GM12878 (cell line): Measurements from ENCODE around the gene ALDH1A1. TPM values are rescaled to one million over a fixed set of nuclear protein-coding genes. Genes with fewer than 3 reads are reported as not detected.

ENCODE experiments used
- ATAC-seq: fragments of 200-7000 bp; cut with Tn5 transposase; 3 replicates; pipeline ENCODE4 v1.9.1; 2020; ENCODE audit warnings: mild to moderate bottlenecking, moderate library complexity
- BruUV-seq: library from RNA; stranded (reverse); fragments of 400-500 nt; replicated peaks from 2 replicates; lab custom pipeline; 2021; lab: Mats Ljungman, UMichigan
- CTCF ChIA-PET: fragments of 300-600 bp; sonication (Branson Sonifier 250); formaldehyde crosslinking; extraction: SDS; loops from one replicate; lab custom pipeline; 2021; ENCODE audit warnings: inconsistent platforms; lab: Yijun Ruan, JAX
- POLR2A ChIA-PET: fragments of 350-600 bp; formaldehyde crosslinking; extraction: SDS; loops from one replicate; lab custom pipeline; 2021; ENCODE audit warnings: inconsistent platforms; lab: Charles Lee
- RAD21 ChIA-PET: fragments of 300-600 bp; sonication (Branson Sonifier 250); formaldehyde crosslinking; loops from one replicate; lab custom pipeline; 2023; ENCODE audit warnings: antibody characterized with exemption; ENCODE audit not compliant: unreplicated experiment; lab: Charles Lee
- SMC1A ChIA-PET: fragments of 300-600 bp; sonication (Branson Sonifier 250); formaldehyde crosslinking; loops from one replicate; lab custom pipeline; 2023; ENCODE audit not compliant: unreplicated experiment, uncharacterized antibody; lab: Charles Lee
- DNase-seq: peaks from one replicate; pipeline ENCODE4 v3.0.0-alpha.2; 2011; ENCODE audit warnings: low read depth, low spot score
- FAIRE-seq: peaks from 3 replicates; lab custom pipeline; 2011; peaks lifted over from hg19 to GRCh38; lab: Jason Lieb, UNC
- H2AFZ ChIP-seq: 2 replicates; pipeline ENCODE4 v1.6.0; 2011; ENCODE audit warnings: low read depth, low read length, control low read depth; ENCODE audit not compliant: control insufficient read depth
- H3K27ac ChIP-seq: 2 replicates; pipeline ENCODE4 v1.5.1; 2011; ENCODE audit warnings: control low read depth; ENCODE audit not compliant: control insufficient read depth, insufficient read depth
- H3K27me3 ChIP-seq, 2 experiments: replicated peaks in 1 of 2; 2 replicates each; pipeline versions ENCODE4 v1.6.0 to v1.6.1; 2011; ENCODE audit warnings: low read length in 1 of 2; ENCODE audit not compliant: control insufficient read depth in 2 of 2, insufficient read depth in 2 of 2
- H3K36me3 ChIP-seq, 2 experiments: 2 replicates each; pipeline ENCODE4 v1.5.1; 2011; ENCODE audit warnings: low read length in 1 of 2; ENCODE audit not compliant: control insufficient read depth in 2 of 2, insufficient read depth in 2 of 2
- H3K4me1 ChIP-seq: 2 replicates; pipeline ENCODE4 v1.6.1; 2011; ENCODE audit warnings: mild to moderate bottlenecking, low read length, moderate library complexity, mixed read lengths; ENCODE audit not compliant: control insufficient read depth, insufficient read depth
- H3K4me2 ChIP-seq: 2 replicates; pipeline ENCODE4 v1.6.0; 2011; ENCODE audit warnings: control low read depth; ENCODE audit not compliant: control insufficient read depth, insufficient read depth
- H3K4me3 ChIP-seq: fragments of 200-600 bp; sonication (generic); 2 replicates; pipeline ENCODE4 v1.5.1; 2016
- H3K79me2 ChIP-seq: 2 replicates; pipeline ENCODE4 v1.6.0; 2011; ENCODE audit warnings: low read length; ENCODE audit not compliant: control insufficient read depth, insufficient read depth
- H3K9ac ChIP-seq: 2 replicates; pipeline ENCODE4 v1.8.0; 2011; ENCODE audit warnings: low read length, control low read depth, mixed read lengths; ENCODE audit not compliant: control insufficient read depth, insufficient read depth
- H3K9me3 ChIP-seq: replicated peaks from 3 replicates; pipeline ENCODE4 v1.5.1; 2011; ENCODE audit warnings: mild to moderate bottlenecking, low read length; ENCODE audit not compliant: control insufficient read depth, insufficient read depth
- H4K20me1 ChIP-seq: 2 replicates; pipeline ENCODE4 v1.6.0; 2011; ENCODE audit not compliant: control insufficient read depth, insufficient read depth
- ASH2L ChIP-seq: fragments of 300-600, 200-600 bp; sonication (generic); IDR thresholded peaks from 2 replicates; pipeline ENCODE4 v1.6.1; 2017; ENCODE audit warnings: low read depth, mild to moderate bottlenecking, borderline replicate concordance
- ATF7 ChIP-seq: fragments of 450-650 bp; IDR thresholded peaks from 2 replicates; pipeline ENCODE4 v1.6.1; 2016; ENCODE audit warnings: low read depth, mild to moderate bottlenecking
- BCL11A ChIP-seq: IDR thresholded peaks from 2 replicates; pipeline ENCODE4 v1.6.1; 2011; ENCODE audit warnings: low read depth, low read length
- BRCA1 ChIP-seq: IDR thresholded peaks from 2 replicates; pipeline ENCODE4 v1.6.1; 2011; ENCODE audit warnings: low read depth, low read length, improper control_type of control experiment
- EED ChIP-seq: sonication (generic); IDR thresholded peaks from 2 replicates; pipeline ENCODE4 v1.6.1; 2016; ENCODE audit warnings: antibody characterized with exemption, low read depth
- FOXM1 ChIP-seq: IDR thresholded peaks from 2 replicates; pipeline ENCODE4 v1.6.1; 2012; ENCODE audit warnings: low read depth, mild to moderate bottlenecking, inconsistent platforms, low read length, moderate library complexity
- HCFC1 ChIP-seq: fragments of 150-350 bp; IDR thresholded peaks from 2 replicates; pipeline ENCODE4 v1.6.1; 2014; ENCODE audit warnings: low read length
- HDAC6 ChIP-seq: fragments of 200-600 bp; sonication (generic); IDR thresholded peaks from one replicate; pipeline ENCODE4 v1.8.0; 2017; ENCODE audit warnings: antibody characterized with exemption; ENCODE audit not compliant: unreplicated experiment
- IKZF1 ChIP-seq: fragments of 450-650 bp; conservative IDR thresholded peaks from 2 replicates; pipeline ENCODE4 v1.6.1; 2017; ENCODE audit warnings: antibody characterized with exemption, mild to moderate bottlenecking
- KAT2A ChIP-seq: conservative IDR thresholded peaks from 2 replicates; pipeline ENCODE4 v1.6.1; 2011; ENCODE audit warnings: low read depth, low read length; ENCODE audit not compliant: control insufficient read depth
- LARP7 ChIP-seq: fragments of 450-650 bp; IDR thresholded peaks from 2 replicates; pipeline ENCODE4 v1.6.1; 2017; ENCODE audit warnings: mild to moderate bottlenecking
- POLR2A ChIP-seq: IDR thresholded peaks from 2 replicates; pipeline ENCODE4 v1.6.1; 2011; ENCODE audit warnings: low read depth, mild to moderate bottlenecking, low read length
- RAD21 ChIP-seq: IDR thresholded peaks from 2 replicates; pipeline ENCODE4 v1.6.1; 2011; ENCODE audit warnings: mild to moderate bottlenecking, low read depth, low read length, moderate library complexity; ENCODE audit not compliant: insufficient read depth
- SMC3 ChIP-seq: IDR thresholded peaks from 2 replicates; pipeline ENCODE4 v1.6.1; 2011; ENCODE audit warnings: low read length, improper control_type of control experiment, borderline replicate concordance
- STAT1 ChIP-seq: fragments of 450-650 bp; conservative IDR thresholded peaks from 2 replicates; pipeline ENCODE4 v1.6.1; 2014; ENCODE audit warnings: antibody characterized with exemption, mild to moderate bottlenecking
- TCF12 ChIP-seq: IDR thresholded peaks from 2 replicates; pipeline ENCODE4 v1.6.1; 2011; ENCODE audit warnings: low read depth, mild to moderate bottlenecking, low read length
- TCF7 ChIP-seq: IDR thresholded peaks from 2 replicates; pipeline ENCODE4 v1.6.1; 2014; ENCODE audit warnings: antibody characterized with exemption, borderline replicate concordance
- ZNF207 ChIP-seq: fragments of 450-650 bp; IDR thresholded peaks from 2 replicates; pipeline ENCODE4 v1.6.1; 2014; ENCODE audit warnings: antibody characterized with exemption, mild to moderate bottlenecking, borderline replicate concordance
- WGBS: methylation state at CpG from one replicate; pipeline ENCODE4 v1.1.6; 2016; ENCODE audit warnings: low lambda C conversion rate; ENCODE audit not compliant: insufficient replicate concordance, insufficient coverage; ENCODE audit errors: missing lambda C conversion rate; 5-methylcytosine and 5-hydroxymethylcytosine counted together
- in situ Hi-C: fragments of 300-500 bp; cut with MboI; formaldehyde crosslinking; loops from 9 replicates; pipeline ENCODE4 v1.14.3; 2018; ENCODE audit warnings: mixed read lengths
- intact Hi-C: fragments of 100-400 bp; cut with micrococcal nuclease; formaldehyde crosslinking; loops from one replicate; pipeline ENCODE4 v1.14.2; 2022; ENCODE audit not compliant: unreplicated experiment
- polyA plus RNA-seq, 11 experiments: library from polyadenylated mRNA; depleted of rRNA in 4 of 11; unstranded in 6 of 11; stranded (reverse) in 5 of 11; fragments of >200 nt; fragmentation: Nextera tagmentation in 4 of 11; fragmentation: Illumina TruSeq in 1 of 11; extraction: Ambion mirVana in 4 of 11; extraction: Trizol in 1 of 11; gene quantifications; 1 replicate in 1 of 11; 2 replicates in 10 of 11; pipeline versions ENCODE4 v1.2.1 to v1.2.3, GENCODE V29; 2011 to 2016; ENCODE audit warnings: inconsistent platforms in 2 of 11, missing spikeins in 2 of 11, low read depth in 1 of 11
- total RNA-seq, 4 experiments: library from RNA; depleted of rRNA in 3 of 4; stranded (reverse); fragments of >200 nt in 3 of 4; fragmentation: Illumina TruSeq in 1 of 4; extraction: Trizol in 1 of 4; gene quantifications; 2 replicates each; pipeline versions ENCODE4 v1.2.1 to v1.2.3, GENCODE V29; 2013 to 2021
- TF ChIP-seq, protein P1 (sequence below): fragments of 450-650 bp; formaldehyde crosslinking; IDR thresholded peaks from 2 replicates; pipeline ENCODE4 v1.5.0; 2022; ENCODE audit warnings: mild to moderate bottlenecking, missing genetic modification characterization

ALDH1A1 gene
- total and polyA plus RNA-seq, 10 of the 15 experiments (the other 5 are each of a cell fraction or from before 2014, with no cell fraction given): 0.03 to 0.54 TPM; not detected in 8

DNA sequence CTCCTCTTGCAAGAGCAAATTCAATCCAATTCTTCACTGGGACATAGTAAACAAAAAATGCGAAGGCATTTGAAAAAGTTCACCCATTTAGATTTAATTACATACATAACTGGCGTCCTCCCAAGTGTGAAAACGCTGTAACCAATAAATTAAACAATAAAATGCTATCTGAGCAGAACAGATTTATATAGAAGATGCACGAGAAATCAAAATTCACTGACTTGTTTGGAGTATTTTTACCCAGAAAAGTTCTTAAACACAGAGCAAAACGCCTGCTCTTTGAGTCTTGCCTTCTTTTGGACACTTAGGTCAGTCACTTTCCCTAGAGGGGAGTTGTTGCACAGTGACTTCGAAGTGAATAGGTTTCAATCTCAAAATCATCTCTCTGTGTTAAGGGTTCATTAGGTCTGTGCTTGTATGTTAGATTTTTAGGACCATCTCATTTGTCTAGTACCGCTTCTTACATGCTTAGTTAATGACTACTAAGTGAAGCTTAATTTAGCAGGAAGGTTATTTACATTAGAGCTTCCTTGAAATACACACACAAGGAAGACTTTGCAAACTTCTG, 1.9 kb downstream of the ALDH1A1 start:
- TF ChIP-seq TCF7: no peak
- TF ChIP-seq RAD21: no peak
- no peak for TF ChIP-seq HCFC1
- no peak for TF ChIP-seq POLR2A
- no peak for TF ChIP-seq FOXM1
- TF ChIP-seq ASH2L: no peak
- TF ChIP-seq KAT2A: no peak
- TF ChIP-seq SMC3: no peak
- TF ChIP-seq TCF12: no peak
- no peak for TF ChIP-seq BCL11A
- no peak for TF ChIP-seq LARP7
- TF ChIP-seq EED: no peak
- TF ChIP-seq BRCA1: no peak
- no peak for TF ChIP-seq IKZF1
- TF ChIP-seq, protein P1, sequence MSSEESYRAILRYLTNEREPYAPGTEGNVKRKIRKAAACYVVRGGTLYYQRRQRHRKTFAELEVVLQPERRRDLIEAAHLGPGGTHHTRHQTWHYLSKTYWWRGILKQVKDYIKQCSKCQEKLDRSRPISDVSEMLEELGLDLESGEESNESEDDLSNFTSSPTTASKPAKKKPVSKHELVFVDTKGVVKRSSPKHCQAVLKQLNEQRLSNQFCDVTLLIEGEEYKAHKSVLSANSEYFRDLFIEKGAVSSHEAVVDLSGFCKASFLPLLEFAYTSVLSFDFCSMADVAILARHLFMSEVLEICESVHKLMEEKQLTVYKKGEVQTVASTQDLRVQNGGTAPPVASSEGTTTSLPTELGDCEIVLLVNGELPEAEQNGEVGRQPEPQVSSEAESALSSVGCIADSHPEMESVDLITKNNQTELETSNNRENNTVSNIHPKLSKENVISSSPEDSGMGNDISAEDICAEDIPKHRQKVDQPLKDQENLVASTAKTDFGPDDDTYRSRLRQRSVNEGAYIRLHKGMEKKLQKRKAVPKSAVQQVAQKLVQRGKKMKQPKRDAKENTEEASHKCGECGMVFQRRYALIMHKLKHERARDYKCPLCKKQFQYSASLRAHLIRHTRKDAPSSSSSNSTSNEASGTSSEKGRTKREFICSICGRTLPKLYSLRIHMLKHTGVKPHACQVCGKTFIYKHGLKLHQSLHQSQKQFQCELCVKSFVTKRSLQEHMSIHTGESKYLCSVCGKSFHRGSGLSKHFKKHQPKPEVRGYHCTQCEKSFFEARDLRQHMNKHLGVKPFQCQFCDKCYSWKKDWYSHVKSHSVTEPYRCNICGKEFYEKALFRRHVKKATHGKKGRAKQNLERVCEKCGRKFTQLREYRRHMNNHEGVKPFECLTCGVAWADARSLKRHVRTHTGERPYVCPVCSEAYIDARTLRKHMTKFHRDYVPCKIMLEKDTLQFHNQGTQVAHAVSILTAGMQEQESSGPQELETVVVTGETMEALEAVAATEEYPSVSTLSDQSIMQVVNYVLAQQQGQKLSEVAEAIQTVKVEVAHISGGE (CRISPR knock-in tag): no peak
- no peak for TF ChIP-seq ZNF207
- no peak for TF ChIP-seq ATF7
- TF ChIP-seq HDAC6: no peak
- no peak for TF ChIP-seq STAT1
- intact Hi-C loops (no loop called here), in situ Hi-C loops (loop anchor here (5.0 kb wide), 1 partner anchor 49 kb away; no protein-coding TSS in a partner anchor)
- no TSS peak for BruUV-seq
- Histone ChIP-seq H3K79me2 (no peaks in the 10 kb centered on the region), H3K4me2 (no peak overlapping the region), H3K9me3 (no peaks in the 10 kb centered on the region), H3K36me3 (no peaks in the 10 kb centered on the region), H3K27me3 (no peaks in the 10 kb centered on the region), H3K4me1 (no peaks in the 10 kb centered on the region), H4K20me1 (no peaks in the 10 kb centered on the region), H3K27ac (no peak overlapping the region), H3K4me3 (no peak overlapping the region), H2AFZ (no peak overlapping the region), H3K9ac (no peak overlapping the region)
- RAD21 ChIA-PET: no interaction called here
- FAIRE-seq: no peak
- SMC1A ChIA-PET: interaction anchor here (0.7 to 1.4 kb wide), 2 partner anchors 14 to 50 kb away, joined by 3 to 4 read pairs; no protein-coding TSS in a partner anchor
- POLR2A ChIA-PET: no interaction called here
- DNase-seq: no peak
- no peak for ATAC-seq
- WGBS: 4% methylated on average over 7 of the region's 7 CpGs
- CTCF ChIA-PET: interaction anchor here (0.7 to 1.3 kb wide), 2 partner anchors 92 to 215 kb away, joined by 3 to 4 read pairs; no protein-coding TSS in a partner anchor
